HG03457 (cell line): ENCODE measurements around the gene SIRPD.
A peak's percentile ranks its signal among the peaks of the same experiment; 100 is the strongest.

Experiments used
- ATAC-seq: cut with Tn5 transposase; IDR thresholded peaks from one replicate; pipeline ENCODE4 v1.9.1; 2021; ENCODE audit warnings: moderate number of reproducible peaks; ENCODE audit not compliant: unreplicated experiment

Gene SIRPD

DNA sequence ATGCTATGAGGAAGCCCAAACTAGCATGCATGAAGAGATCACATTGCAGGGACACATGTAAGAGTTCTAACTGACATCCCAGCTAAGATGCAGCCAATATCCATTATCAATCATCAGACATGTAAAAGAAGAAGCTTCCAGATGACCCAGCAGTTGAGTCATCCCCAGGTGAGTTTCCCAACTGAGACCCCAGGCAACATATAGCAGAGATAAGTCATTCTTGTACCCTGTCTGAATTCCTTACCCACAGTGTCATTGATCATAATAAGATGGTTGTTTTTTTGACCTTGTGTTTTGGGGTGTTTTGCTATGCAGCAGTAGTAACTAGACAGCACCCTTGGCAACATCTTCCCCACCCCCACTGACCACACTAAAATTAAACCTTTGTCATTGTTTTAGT lies 18.9 kb downstream of the SIRPD start:
- ATAC-seq: no peak

DNA sequence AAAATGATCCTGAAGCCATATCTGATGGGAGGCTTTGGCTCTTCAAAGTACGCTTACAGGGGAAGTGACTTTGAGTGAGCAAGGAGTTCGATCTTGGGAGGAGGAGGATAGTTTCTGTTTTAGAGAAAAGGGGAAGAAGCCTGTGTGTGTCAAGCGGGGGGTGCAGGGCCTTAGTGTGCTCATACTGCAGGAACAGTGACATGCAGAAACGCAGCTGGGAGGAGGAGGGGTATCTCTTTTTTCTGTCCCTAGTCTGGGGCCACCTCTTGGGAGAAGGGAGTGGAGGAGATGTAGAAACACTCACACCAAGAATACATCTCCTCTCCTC lies 19.8 kb downstream of the SIRPD start:
- ATAC-seq: no peak

DNA sequence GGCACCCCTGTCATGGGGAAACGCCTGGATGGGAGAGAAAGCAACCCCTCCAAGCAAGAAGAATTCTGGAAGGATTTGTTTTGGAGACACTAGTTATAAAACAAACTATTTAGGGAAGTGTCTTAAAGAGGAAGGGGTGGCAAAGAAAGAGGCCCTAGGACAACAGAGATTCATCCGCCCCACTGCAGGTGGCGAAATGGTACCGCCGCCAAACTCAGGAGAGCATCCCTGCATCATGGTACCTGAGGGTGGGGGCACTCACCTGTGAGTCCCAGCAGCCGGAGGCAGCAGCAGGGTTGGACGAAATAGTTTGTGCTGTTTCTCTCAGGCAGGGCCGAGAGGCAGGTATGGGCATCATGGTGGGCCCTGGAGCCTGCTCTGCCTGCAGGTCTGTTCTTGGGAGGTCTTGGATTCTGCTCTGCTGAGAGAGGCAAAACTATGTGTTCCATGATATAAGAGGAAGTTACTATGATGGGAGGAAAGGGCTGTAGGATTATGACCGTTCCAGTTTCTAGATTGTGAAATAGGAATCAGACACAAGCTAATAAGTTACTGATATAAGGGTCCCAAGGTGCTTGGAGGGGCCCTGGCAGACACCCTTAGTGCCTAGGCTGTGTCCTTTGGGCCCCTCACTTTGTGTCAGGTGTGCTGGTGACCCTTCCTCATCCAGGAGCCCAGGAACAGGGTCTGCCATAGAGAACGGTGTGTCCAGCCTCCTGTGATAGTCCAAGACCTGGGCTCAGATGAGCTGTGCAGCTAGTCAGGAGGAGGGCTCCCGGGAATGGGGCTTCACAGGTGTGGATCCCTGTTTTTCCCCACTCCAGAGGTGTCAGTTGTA lies 20.4 kb downstream of the SIRPD start:
- no peak for ATAC-seq

DNA sequence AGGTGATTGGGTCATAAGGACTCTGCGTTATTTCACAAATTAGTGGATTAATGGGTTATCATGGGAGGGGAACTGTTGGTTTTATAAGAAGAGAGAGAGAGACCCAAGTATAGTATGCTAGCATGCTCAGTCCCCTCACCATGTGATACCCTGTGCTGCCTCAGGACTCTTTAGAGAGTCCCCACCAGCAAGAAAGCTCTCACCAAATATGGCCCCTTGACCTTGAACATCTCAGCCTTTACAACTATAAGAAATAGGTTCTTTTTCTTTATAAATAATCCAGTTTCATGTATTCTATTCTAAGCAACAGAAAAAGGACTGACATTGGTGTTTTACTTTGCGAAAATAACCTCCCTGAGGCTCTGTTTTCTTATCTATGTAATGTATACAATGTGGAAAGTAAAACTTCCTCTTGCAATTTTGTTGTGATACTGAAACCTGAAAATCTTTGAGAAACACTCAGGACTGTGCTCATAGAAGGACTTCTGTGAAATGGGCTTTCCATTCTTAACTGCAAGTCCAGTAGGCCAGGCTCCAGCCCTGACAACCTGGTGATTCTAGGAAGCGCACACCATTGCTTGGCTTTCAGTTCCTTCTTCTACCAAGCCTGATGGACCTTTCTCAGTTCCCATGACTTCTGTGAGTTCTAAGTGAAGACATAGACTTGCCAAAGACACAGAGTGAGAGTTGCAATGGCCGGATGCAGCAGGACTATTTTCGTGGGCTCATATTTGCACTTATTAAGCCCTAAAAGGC lies 21.9 kb downstream of the SIRPD start:
- ATAC-seq: peak; percentile 83

DNA sequence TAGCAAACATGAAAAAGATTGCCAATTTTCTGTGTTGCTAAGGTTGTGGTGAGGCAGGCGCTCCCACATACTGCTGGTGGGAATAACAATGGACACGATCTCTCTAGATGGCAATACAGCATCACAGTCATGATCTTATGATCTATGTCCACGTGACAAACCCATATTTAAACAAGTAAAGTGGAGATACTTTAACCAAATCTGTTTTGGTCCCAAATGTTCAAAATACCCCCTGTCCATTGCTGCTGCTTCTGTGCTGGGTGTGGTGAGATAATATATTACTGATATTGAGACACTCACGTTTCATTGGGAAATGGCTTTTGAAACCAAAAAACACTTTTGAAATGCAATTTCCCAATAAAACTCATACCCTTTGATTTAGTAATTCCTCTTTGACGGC lies 23.0 kb downstream of the SIRPD start:
- ATAC-seq: no peak

DNA sequence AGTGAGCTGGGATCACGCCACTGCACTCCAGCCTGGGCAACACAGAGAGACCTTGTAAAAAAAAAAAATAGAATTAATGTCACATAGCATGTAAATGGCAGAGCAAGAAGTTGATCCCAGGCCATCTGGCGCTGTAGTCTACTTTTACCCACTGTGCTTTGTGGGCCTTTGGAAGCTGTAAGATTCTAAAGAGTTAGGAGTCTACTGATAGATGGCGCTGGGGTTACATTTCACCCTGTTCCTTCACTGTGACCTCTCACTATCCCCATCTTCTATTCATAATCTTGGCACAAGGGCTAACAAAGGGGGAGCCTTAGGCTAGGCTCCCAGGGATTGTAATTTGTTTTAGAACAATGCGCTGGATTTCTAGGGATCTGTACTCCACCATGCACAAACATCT lies 24.4 kb downstream of the SIRPD start:
- ATAC-seq: no peak

DNA sequence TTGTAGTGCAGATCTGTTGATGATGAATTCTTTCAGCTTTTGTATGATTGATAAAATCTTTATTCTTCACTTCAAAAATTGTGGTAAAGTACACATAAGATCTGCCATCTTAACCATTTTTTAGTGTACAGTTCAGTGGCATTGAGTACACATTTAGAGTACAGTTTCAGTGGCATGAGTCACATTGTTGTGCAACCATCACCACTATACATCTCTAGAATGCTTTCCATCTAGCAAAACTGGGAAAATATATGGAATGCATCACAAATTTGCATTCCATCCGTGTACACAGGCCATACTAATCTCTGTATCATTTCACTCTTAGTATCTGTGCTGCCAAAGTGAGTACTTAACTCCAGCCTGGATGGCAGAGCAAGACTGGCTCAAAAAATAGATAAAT lies 28.7 kb downstream of the SIRPD start:
- no peak for ATAC-seq

DNA sequence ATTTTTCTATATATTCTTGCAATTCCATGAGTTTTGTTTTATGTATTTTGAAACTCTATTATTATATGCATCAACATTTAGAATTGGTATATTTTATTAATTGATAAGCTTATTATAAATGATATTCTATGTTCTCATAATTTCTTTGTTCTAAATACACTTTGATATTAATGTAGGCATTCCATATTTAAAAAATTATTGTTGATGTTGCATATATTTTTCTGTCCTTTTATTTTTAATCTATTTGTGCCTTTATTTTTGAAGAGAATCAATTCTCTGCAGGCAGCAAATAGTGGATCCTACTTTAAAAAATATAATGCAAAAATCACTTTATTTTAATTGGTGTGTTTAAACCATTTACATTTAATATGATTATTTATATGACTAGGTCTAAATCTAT lies 29.6 kb downstream of the SIRPD start:
- no peak for ATAC-seq

DNA sequence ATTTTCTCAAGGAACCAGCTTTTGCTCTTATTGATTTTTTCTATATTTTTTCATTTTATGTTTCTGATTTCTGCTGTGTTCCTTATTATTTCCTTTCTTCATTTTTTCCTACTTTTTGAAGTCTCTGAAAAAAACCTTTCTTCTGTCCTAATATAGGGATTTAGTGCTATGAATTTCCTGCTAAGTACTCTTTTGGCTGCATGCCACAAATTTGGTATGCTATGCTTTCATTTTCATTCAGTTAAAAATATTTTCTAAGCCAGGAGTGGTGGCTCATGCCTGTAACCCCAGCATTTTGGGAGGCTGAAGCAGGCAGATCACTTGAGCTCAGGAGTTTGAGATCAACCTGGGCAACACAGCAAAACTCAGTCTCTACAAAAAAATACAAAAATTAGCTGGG lies 30.6 kb downstream of the SIRPD start:
- ATAC-seq: no peak

DNA sequence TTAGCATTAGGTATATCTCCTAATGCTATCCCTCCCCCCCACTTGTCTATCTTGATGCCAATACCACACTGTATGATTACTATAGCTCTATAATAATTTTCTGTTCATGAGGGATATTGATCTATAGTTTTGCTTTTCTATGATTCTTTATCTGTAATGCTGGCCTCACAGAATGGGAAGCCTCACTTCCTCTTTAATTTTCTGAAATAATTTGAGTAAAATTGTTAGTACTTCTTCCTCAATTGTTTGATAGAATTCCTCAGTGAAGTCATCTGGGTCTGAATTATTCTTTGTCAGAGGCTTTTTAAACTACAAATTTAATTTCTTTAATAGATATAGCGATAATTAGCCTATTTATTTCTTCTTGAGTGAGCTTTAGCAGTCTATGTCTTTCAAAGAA lies 31.2 kb downstream of the SIRPD start:
- no peak for ATAC-seq

DNA sequence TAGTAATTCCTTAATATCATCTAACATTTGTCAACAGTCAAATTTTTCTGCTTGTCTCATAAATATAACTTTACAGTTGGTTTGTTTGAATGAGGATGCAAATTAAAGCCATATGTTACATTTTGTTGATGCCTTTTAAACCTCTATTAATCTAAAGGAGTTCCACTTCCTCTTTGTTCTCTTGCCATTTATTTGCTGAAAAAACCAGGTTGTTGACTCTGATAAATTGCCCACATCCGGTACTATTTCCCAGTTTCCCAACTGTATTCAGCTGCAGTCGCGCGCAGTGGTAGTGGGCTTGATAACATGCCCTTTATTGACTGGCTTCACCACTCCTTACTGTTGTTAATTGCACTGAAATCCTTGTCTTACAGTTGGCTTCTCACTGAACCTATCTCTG lies 33.5 kb downstream of the SIRPD start:
- no peak for ATAC-seq

DNA sequence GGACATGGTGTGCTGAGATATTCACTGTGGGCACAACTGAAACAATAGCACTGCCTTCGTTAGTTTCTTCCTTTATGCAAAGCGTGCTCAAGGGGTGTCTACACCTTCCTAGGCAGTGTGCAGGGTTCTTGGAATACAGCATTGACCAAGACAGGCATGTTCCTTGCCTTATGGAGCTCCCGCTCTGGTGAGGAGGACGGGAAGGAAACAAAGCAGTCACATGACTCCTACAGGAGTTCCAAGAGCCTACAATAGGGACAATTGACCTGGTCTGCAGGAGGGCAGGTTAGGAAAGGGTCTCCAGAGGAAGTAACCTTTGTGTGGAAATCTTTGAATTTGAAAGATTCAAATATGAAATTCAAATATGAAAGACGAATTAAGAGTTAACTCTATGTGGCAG lies 40.5 kb downstream of the SIRPD start:
- ATAC-seq: no peak

DNA sequence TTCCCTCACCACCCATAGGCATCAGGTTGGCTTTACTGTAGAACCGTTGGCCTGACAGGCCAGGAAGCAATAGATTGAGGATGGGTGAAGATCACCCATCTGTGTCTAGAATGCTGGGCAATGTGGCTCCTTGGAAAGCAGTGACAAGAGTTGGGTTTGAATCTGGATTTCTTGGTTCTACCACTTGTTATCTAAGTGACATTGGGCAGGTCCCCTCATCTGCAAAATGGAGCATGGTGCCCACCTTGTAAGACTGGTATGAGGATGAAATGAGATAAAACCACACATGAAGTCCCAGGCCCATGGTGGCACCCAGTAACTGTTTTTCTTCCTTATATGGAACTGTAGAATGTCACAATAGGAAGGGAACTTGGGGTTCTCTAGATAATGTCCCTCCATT lies 43.7 kb downstream of the SIRPD start:
- no peak for ATAC-seq

DNA sequence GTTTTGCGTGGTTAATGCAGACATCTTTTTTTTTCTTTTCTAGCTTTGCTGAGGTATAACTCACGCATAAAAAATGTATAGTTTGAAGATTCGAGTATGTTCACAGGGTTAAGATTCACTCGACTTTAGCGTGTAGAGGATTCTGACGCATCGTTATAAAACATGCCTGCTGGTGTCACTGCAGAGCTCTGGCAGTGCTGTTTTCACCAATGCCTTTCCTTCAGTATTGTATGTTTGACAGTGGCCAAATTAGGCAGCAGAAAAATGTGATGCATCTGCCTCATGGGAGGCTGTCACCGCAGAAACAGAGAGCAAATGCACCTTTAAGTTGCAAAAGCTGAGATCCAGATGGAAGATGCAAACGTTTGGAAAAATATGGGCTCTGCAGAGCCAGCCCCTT lies 48.3 kb downstream of the SIRPD start:
- no peak for ATAC-seq

DNA sequence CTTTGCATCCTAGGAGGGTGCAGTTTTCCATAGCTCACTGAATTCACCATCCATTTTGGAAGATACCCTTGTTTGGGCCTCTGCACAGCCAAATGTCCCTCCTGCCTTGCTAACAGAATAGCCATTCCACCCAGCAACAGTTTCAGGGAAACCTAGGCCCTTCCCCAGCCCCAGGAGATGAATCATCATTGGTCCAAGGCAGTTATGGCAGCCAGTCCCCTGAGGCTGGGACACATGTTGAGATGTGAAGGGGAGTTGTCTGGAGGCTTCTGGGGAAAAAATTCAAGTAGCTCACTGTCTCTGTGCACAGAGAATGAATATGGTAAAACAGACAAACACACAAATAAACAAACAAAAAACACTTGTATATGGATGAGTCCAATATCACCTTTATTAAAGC lies 48.9 kb downstream of the SIRPD start:
- ATAC-seq: no peak

DNA sequence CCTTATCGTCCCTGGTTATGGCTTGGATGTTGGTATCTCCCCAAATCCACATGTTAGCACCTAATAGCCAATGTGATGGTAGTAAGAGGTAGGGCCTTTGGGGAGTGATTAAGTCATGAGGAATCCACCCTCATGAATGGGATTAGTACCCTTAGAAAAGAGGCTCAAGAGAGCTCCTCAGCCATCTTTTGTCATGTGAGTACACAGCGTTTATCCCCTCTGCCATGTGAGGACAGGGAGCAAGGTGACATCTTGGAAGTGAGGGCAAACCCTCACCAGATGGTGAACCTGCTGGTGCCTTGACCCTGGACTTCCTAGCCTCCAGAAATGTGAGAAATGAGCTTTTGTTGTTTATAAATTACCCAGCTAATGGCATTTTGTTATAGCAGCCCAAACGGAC lies 50.2 kb downstream of the SIRPD start:
- no peak for ATAC-seq

DNA sequence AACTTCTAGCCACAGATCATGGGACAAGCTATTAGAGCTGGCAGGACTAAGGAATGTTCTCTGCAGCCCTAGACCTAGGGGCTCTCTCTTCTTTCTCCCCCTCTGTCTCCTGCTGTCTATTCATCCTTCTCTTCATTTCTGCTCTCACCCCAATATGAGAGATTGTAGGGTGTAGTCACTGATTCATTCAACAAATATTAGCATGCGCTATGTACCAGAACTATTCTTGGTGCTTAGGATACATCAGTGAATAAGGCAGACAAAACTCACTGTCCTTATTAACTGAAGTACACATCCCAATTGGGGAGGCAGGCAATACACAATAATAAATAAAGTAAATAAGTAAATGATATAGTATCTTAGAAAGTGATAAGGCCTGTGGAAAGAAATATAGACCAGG lies 51.6 kb downstream of the SIRPD start:
- ATAC-seq: no peak

DNA sequence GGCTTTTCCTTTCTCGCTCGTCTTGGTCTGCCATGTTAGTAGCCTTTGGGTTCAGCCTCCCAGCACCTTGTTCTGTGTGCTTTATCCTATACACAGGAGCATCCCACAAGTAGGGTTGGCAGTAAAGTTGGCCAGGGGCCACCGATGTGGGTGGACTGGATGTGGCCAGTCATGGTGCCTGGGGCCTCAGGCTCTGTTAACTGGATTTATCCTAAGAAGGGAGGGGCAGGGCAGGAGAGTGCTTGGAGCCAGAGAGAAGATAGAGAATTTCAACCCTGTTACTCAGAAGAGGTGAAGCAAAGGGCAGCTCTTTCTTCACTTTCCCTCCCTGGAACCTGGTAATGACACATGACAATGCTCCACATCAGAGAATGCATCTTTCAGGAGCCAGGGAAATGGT lies 52.1 kb downstream of the SIRPD start:
- ATAC-seq: no peak

DNA sequence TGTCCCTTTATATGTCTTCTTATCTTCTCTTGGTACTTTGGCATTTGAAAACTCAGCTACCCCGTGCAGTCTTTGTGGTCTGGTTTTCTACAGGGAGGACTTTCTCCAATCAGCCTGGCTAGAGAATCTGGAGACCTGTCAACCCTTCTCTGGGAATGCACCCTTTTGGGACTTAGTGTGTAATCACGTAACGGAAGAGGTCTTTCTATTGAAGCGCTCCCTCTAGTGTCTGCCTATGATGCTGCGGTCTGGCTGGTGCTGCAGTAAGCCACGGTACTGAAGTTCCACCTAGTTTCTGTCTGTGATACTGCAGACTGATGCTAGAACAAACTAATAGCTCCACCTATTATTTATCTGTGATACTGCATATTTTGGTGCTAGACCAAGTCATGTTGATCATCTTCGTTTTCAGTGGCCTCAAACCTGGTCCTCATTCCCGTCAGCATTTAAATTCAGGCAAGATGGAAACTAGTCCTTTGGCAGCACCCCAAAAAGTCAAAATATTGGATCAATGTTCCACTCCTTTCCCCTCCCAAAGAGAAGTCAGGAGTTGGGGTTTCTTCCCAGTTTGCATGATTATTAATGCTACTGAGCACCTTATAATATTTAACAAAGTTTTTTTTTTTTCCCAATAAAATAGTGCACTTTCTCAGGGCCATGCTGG lies 53.8 kb downstream of the SIRPD start:
- peak; percentile 93 for ATAC-seq

DNA sequence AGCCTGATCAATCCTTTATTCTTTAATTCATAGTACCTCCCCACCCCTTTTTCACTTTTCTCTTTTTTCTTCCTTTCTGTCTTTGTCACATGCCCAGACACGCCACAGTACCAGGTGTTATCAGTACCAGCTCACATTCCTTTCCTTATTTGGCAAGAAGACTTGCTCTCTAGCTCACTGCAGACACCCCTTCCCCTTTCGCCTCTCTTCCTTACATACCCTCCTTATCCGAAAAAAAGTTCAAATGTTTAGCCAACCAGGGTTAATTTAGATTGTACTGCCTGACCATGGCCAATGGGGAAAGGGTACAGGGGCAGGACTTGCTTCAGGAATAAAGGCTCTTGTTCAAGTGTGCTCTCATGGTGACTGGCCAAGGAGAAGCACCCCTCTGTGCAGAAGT lies 57.0 kb downstream of the SIRPD start:
- ATAC-seq: no peak

DNA sequence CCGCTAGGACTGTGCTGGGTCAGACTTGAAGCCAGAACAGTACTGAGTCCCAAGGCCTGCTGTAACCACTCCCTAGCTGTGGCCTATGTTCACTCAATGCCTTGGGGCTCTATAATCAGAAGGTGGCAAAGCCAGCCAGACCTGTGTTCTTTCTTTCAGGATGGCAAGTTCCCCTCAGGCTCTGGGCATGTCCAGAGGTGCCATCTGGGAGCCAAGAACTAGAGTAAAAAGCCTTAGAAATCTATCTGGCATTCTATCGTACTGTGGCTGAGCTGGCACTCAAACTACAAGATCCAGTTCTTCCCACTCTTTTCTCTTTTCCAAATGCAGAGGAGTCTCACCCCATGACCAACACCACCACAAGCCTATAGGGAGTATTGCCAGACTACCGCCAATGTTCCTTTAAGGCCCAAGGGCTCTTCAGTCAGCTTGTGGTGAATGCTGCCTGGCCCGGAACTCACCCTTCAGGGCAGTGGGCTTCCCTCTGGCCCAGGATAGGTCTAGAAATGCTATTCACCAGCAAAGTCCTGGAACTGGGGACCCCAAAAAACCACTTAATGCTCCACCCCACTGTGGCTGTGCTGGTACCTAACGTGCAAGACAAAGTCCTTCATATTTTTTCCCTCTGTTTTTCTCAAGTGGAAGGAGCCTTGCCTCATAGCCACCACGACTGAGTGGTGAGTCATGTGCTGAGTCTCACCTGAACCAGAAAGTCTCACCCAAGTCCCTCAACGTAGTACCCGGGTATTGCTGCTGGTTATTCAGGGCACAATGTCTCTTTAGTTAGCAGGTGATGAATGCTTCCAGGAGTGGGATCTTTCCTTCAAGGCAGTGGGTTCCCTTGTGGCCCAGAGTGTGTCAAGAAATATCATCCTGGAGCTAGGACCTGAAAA lies 57.7 kb downstream of the SIRPD start:
- ATAC-seq: no peak
